NCI-H446 treated with DMSO at 0.1 percent for 48 hours (cell line): ENCODE results near the gene DCDC1.

Experiments
- DNase-seq: peaks from one replicate; lab custom pipeline; 2025; lab: John Stamatoyannopoulos, UW

Gene DCDC1

GRCh38 chr11:31106968-31107576 lies 262.5 kb downstream of the DCDC1 start:
- peak; percentile 73 for DNase-seq

- DNase-seq: peak; percentile 76
Measured at GRCh38 chr11:31106326-31106725, 263.2 kb downstream of the DCDC1 start.

GRCh38 chr11:31102875-31103274 lies 266.7 kb downstream of the DCDC1 start:
- no peak for DNase-seq

- no peak for DNase-seq
Measured at GRCh38 chr11:31102316-31102715, 267.2 kb downstream of the DCDC1 start.

GRCh38 chr11:31096191-31096805 lies 273.2 kb downstream of the DCDC1 start:
- peak; percentile 80 for DNase-seq

- no peak for DNase-seq
Measured at GRCh38 chr11:31092638-31093037, 276.9 kb downstream of the DCDC1 start.

- DNase-seq: no peak
Measured at GRCh38 chr11:31089117-31089516, 280.4 kb downstream of the DCDC1 start.

- no peak for DNase-seq
Measured at GRCh38 chr11:31069447-31070205, 299.9 kb downstream of the DCDC1 start.

GRCh38 chr11:31060880-31061279 lies 308.7 kb downstream of the DCDC1 start:
- peak; percentile 81 for DNase-seq

GRCh38 chr11:31059529-31059928 lies 310.0 kb downstream of the DCDC1 start:
- DNase-seq: no peak

GRCh38 chr11:31050061-31050765 lies 319.3 kb downstream of the DCDC1 start:
- DNase-seq: no peak

- DNase-seq: peak; percentile 9
Measured at GRCh38 chr11:31045335-31045734, 324.2 kb downstream of the DCDC1 start.

GRCh38 chr11:31030138-31030792 lies 339.3 kb downstream of the DCDC1 start:
- no peak for DNase-seq

- DNase-seq: no peak
Measured at GRCh38 chr11:31026315-31026714, 343.2 kb downstream of the DCDC1 start.

GRCh38 chr11:31022080-31022479 lies 347.5 kb downstream of the DCDC1 start:
- no peak for DNase-seq

- DNase-seq: no peak
Measured at GRCh38 chr11:31019786-31020185, 349.8 kb downstream of the DCDC1 start.

- no peak for DNase-seq
Measured at GRCh38 chr11:31005202-31005601, 364.3 kb downstream of the DCDC1 start.

GRCh38 chr11:31001427-31001826 lies 368.1 kb downstream of the DCDC1 start:
- DNase-seq: no peak

- no peak for DNase-seq
Measured at GRCh38 chr11:31000381-31000780, 369.2 kb downstream of the DCDC1 start.

- DNase-seq: no peak
Measured at GRCh38 chr11:30992513-30992849, 377.1 kb downstream of the DCDC1 start.

GRCh38 chr11:30991802-30992512 lies 377.6 kb downstream of the DCDC1 start:
- DNase-seq: no peak

GRCh38 chr11:30991376-30991775 lies 378.2 kb downstream of the DCDC1 start:
- DNase-seq: no peak
